ENCODE data around the gene TEAD4.

DNA sequence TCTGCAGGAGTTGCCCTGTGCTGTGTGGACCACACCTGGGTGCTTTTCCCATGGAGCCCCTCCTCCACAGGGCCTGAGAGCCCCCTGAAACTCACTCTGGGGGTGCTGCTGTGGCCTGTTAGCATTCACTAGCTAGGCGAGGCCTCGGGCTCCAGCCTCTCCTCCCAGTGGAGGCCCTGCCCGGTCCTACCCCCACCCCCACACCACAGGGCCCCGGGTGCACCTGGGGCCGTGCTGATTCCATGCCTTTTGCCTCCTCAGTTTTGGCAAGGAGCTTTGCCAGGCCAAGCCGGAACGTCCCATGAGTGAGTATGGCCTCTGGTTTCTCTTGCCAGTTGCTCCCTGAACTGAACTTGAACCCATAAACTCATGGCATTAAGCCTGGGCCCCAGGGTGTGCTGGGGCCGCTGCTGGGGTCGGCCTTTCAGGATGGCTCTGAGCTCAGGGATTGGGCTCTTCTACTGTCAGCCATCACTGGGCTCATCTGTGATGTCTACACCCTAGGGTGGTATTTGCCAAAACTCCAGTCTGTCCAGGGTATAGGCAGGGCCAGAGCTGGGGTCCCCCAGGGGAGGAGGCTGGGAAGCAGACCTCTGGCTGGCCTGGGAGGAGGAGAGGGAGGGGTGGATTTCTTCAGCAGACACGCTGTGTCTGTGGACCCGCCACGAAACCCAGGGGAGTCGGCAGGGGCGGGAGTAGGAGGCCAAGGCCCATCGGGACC, 59.2 kb downstream of the TEAD4 start:
- TF ChIP-seq, protein P1, sequence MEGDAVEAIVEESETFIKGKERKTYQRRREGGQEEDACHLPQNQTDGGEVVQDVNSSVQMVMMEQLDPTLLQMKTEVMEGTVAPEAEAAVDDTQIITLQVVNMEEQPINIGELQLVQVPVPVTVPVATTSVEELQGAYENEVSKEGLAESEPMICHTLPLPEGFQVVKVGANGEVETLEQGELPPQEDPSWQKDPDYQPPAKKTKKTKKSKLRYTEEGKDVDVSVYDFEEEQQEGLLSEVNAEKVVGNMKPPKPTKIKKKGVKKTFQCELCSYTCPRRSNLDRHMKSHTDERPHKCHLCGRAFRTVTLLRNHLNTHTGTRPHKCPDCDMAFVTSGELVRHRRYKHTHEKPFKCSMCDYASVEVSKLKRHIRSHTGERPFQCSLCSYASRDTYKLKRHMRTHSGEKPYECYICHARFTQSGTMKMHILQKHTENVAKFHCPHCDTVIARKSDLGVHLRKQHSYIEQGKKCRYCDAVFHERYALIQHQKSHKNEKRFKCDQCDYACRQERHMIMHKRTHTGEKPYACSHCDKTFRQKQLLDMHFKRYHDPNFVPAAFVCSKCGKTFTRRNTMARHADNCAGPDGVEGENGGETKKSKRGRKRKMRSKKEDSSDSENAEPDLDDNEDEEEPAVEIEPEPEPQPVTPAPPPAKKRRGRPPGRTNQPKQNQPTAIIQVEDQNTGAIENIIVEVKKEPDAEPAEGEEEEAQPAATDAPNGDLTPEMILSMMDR (IDR thresholded peaks at IDR 0.05), result no peak
- no peak for TF ChIP-seq POLR2A (IDR thresholded peaks at IDR 0.05)
